Activated naive CD8-positive, alpha-beta T cell treated with anti-CD3 and anti-CD28 coated beads, Interleukin-2, amount 50 U/mL, for 24 hours (primary cell): Measurements from ENCODE around the gene SLC26A11.

Experiments
- ATAC-seq: fragments of 150-1000 bp; cut with Tn5 transposase; one replicate; pipeline ENCODE4 v1.10.0; 2021
- DNase-seq: peaks from one replicate; pipeline ENCODE4 v3.0.0; 2021
- H3K27ac Mint-ChIP-seq: one replicate; pipeline ENCODE4 v1.8.0; 2021; ENCODE audit warnings: mild to moderate bottlenecking, mixed read lengths
- H3K27me3 Mint-ChIP-seq: one replicate; pipeline ENCODE4 v1.8.0; 2021; ENCODE audit warnings: mixed read lengths
- H3K36me3 Mint-ChIP-seq: one replicate; pipeline ENCODE4 v1.8.0; 2021; ENCODE audit warnings: low read depth, mixed read lengths
- H3K4me1 Mint-ChIP-seq: one replicate; pipeline ENCODE4 v1.8.0; 2021; ENCODE audit warnings: mixed read lengths
- H3K4me3 Mint-ChIP-seq: one replicate; pipeline ENCODE4 v1.8.0; 2021; ENCODE audit warnings: mild to moderate bottlenecking, moderate library complexity, mixed read lengths
- H3K9me3 Mint-ChIP-seq: one replicate; pipeline ENCODE4 v1.8.0; 2021; ENCODE audit warnings: mixed read lengths

SLC26A11 gene

GRCh38 chr17:80219013-80219762 is 1.0 kb upstream of the SLC26A11 start:
- Mint-ChIP-seq H3K4me3 (peak overlapping the region; percentile 84), H3K27me3 (peaks cover 3% of the 10 kb centered on the region), H3K36me3 (peaks cover 11% of the 10 kb centered on the region), H3K27ac (peak overlapping the region; percentile 89), H3K4me1 (peaks cover 31% of the 10 kb centered on the region), H3K9me3 (no peaks in the 10 kb centered on the region)
- ATAC-seq = peak; percentile 89
- peak; percentile 94 for DNase-seq

GRCh38 chr17:80219763-80220053 is 519 bp upstream of the SLC26A11 start:
- peak overlapping the region; percentile 89 for H3K27ac Mint-ChIP-seq
- peak overlapping the region; percentile 84 for H3K4me3 Mint-ChIP-seq
- peaks cover 11% of the 10 kb centered on the region for H3K36me3 Mint-ChIP-seq
- H3K27me3 Mint-ChIP-seq = peaks cover 3% of the 10 kb centered on the region
- no peak for DNase-seq
- peaks cover 33% of the 10 kb centered on the region for H3K4me1 Mint-ChIP-seq
- H3K9me3 Mint-ChIP-seq = no peaks in the 10 kb centered on the region
- ATAC-seq = peak; percentile 13

GRCh38 chr17:80220736-80221215 is 549 bp downstream of the SLC26A11 start:
- no peak for DNase-seq
- Mint-ChIP-seq H3K4me3 (peak overlapping the region; percentile 74), H3K27ac (no peak overlapping the region), H3K27me3 (peaks cover 3% of the 10 kb centered on the region), H3K36me3 (peaks cover 9% of the 10 kb centered on the region), H3K4me1 (peaks cover 33% of the 10 kb centered on the region), H3K9me3 (no peaks in the 10 kb centered on the region)
- ATAC-seq = no peak

GRCh38 chr17:80221351-80222105 is 1.3 kb downstream of the SLC26A11 start:
- H3K27ac Mint-ChIP-seq = no peak overlapping the region
- H3K36me3 Mint-ChIP-seq = peaks cover 6% of the 10 kb centered on the region
- H3K9me3 Mint-ChIP-seq = no peaks in the 10 kb centered on the region
- ATAC-seq (no peak), DNase-seq (no peak)
- peak overlapping the region; percentile 74 for H3K4me3 Mint-ChIP-seq
- H3K27me3 Mint-ChIP-seq = peaks cover 3% of the 10 kb centered on the region
- H3K4me1 Mint-ChIP-seq = peaks cover 30% of the 10 kb centered on the region

GRCh38 chr17:80222376-80223141 is 2.3 kb downstream of the SLC26A11 start:
- H3K9me3 Mint-ChIP-seq = no peaks in the 10 kb centered on the region
- ATAC-seq (no peak), DNase-seq (no peak)
- H3K27me3 Mint-ChIP-seq = peaks cover 3% of the 10 kb centered on the region
- peaks cover 2% of the 10 kb centered on the region for H3K36me3 Mint-ChIP-seq
- H3K4me1 Mint-ChIP-seq = peaks cover 28% of the 10 kb centered on the region
- H3K27ac Mint-ChIP-seq = no peak overlapping the region
- H3K4me3 Mint-ChIP-seq = no peak overlapping the region

- Mint-ChIP-seq H3K36me3 (no peaks in the 10 kb centered on the region), H3K4me1 (peaks cover 25% of the 10 kb centered on the region), H3K27me3 (peaks cover 3% of the 10 kb centered on the region), H3K27ac (no peak overlapping the region), H3K4me3 (no peak overlapping the region), H3K9me3 (no peaks in the 10 kb centered on the region)
- ATAC-seq = no peak
- no peak for DNase-seq
Measured at GRCh38 chr17:80223142-80223815, 3.1 kb downstream of the SLC26A11 start.

GRCh38 chr17:80223838-80224497 is 3.7 kb downstream of the SLC26A11 start:
- ATAC-seq = no peak
- Mint-ChIP-seq H3K36me3 (no peaks in the 10 kb centered on the region), H3K4me1 (peaks cover 18% of the 10 kb centered on the region), H3K9me3 (no peaks in the 10 kb centered on the region), H3K4me3 (no peak overlapping the region), H3K27me3 (peaks cover 3% of the 10 kb centered on the region), H3K27ac (peak overlapping the region; percentile 59)
- no peak for DNase-seq

DNA sequence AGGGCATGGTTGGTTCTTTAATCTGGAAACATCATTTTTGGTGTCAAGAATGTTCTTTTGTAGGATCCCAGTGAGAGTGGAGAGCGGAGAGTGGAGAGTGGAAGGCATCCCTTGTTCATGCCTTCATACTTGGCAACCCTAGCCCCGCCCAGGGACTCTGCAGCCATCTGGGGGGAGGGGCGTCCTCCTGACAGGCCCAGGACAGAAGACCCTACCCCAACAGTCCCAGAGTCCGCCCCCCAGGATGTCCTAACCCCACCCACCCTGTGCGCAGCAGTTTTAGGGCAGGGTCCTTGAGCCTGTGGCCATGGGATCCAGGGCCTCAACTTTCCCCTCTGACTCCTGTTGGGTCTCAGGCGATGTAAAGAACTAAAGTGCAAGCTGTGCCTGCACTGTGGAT is 4.5 kb downstream of the SLC26A11 start:
- Mint-ChIP-seq H3K9me3 (no peaks in the 10 kb centered on the region), H3K4me3 (no peak overlapping the region), H3K27me3 (peaks cover 3% of the 10 kb centered on the region), H3K36me3 (no peaks in the 10 kb centered on the region), H3K4me1 (peaks cover 11% of the 10 kb centered on the region), H3K27ac (no peak overlapping the region)
- no peak for DNase-seq
- ATAC-seq = no peak

GRCh38 chr17:80225230-80225629 is 5.0 kb downstream of the SLC26A11 start:
- Mint-ChIP-seq H3K36me3 (no peaks in the 10 kb centered on the region), H3K27ac (no peak overlapping the region), H3K4me1 (peaks cover 9% of the 10 kb centered on the region), H3K9me3 (no peaks in the 10 kb centered on the region), H3K27me3 (peaks cover 3% of the 10 kb centered on the region), H3K4me3 (no peak overlapping the region)
- ATAC-seq = no peak
- DNase-seq = no peak

DNA sequence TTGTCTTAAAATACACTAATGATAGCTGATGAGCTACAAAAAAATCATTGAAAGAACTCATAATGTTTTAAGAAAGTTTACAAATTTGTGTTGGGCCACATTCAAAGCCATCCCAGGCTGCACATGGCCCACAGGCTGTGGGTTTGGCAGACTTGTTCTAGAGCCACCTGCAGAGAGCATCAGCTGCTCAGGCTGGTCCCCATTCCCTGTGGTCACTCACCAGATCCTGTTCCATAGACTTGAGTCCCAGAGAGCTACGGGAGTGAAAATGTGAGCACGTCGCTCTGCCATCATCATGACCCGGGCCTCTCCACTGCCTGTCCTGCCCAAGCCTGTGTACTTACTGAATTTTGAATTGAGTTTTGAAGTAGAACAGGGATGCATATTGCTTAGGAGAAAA is 6.9 kb downstream of the SLC26A11 start:
- H3K27me3 Mint-ChIP-seq = peaks cover 3% of the 10 kb centered on the region
- DNase-seq = no peak
- H3K27ac Mint-ChIP-seq = no peak overlapping the region
- no peak overlapping the region for H3K4me3 Mint-ChIP-seq
- ATAC-seq = no peak
- peaks cover 12% of the 10 kb centered on the region for H3K36me3 Mint-ChIP-seq
- peaks cover 6% of the 10 kb centered on the region for H3K9me3 Mint-ChIP-seq
- H3K4me1 Mint-ChIP-seq = peaks cover 7% of the 10 kb centered on the region

GRCh38 chr17:80227666-80228065 is 7.4 kb downstream of the SLC26A11 start:
- no peak for DNase-seq
- Mint-ChIP-seq H3K27ac (no peak overlapping the region), H3K4me1 (peaks cover 7% of the 10 kb centered on the region), H3K36me3 (peaks cover 16% of the 10 kb centered on the region), H3K27me3 (peaks cover 3% of the 10 kb centered on the region), H3K4me3 (no peak overlapping the region), H3K9me3 (peaks cover 9% of the 10 kb centered on the region)
- no peak for ATAC-seq

DNA sequence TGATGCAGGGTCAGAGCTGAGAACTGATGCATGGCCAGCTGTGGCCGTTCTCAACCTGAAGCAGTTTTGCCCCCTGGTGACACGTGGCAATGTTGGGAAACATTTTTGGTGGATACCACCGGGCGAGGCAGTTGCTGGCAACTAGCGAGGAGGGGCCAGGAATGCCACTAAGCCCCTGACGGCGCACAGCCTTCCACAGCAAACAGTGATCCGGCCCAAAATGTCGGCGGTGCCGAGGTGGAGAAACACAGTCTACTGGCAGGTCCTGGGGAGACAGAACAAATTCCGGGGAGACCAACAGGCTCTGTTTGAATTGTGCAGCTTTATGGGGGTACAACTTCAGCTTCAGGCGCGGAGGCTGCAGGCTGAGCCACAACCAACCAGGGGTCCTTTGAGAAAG is 8.2 kb downstream of the SLC26A11 start:
- peaks cover 7% of the 10 kb centered on the region for H3K4me1 Mint-ChIP-seq
- DNase-seq = no peak
- H3K27ac Mint-ChIP-seq = no peak overlapping the region
- no peak overlapping the region for H3K4me3 Mint-ChIP-seq
- peaks cover 22% of the 10 kb centered on the region for H3K36me3 Mint-ChIP-seq
- no peak for ATAC-seq
- H3K27me3 Mint-ChIP-seq = peaks cover 3% of the 10 kb centered on the region
- H3K9me3 Mint-ChIP-seq = peaks cover 14% of the 10 kb centered on the region

DNA sequence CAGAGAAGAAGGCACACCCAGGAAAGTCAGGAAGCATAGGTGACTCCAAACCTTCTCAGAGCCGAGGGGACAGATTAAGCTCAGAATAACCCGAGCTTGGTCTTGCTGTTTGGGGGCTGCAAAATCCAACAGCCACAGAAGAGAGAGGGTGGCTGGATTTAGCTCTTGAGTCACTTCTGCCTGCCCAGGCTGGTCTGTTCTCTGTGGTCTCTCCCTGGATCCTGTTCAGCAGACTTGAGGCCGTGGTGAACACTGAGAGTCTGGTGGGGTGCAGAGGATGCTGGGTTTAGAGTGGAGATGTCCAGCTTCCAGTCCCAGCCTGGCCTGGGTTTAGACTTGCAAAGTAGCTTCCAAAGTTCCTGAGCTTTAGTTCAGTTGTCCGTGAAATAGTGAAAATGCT is 8.8 kb downstream of the SLC26A11 start:
- H3K4me1 Mint-ChIP-seq = peaks cover 3% of the 10 kb centered on the region
- H3K9me3 Mint-ChIP-seq = peaks cover 17% of the 10 kb centered on the region
- no peak overlapping the region for H3K4me3 Mint-ChIP-seq
- H3K27me3 Mint-ChIP-seq = peaks cover 1% of the 10 kb centered on the region
- ATAC-seq (no peak), DNase-seq (no peak)
- no peak overlapping the region for H3K27ac Mint-ChIP-seq
- H3K36me3 Mint-ChIP-seq = peaks cover 26% of the 10 kb centered on the region

GRCh38 chr17:80232438-80232837 is 12.2 kb downstream of the SLC26A11 start:
- Mint-ChIP-seq H3K4me1 (no peaks in the 10 kb centered on the region), H3K27ac (no peak overlapping the region), H3K4me3 (no peak overlapping the region), H3K27me3 (no peaks in the 10 kb centered on the region), H3K36me3 (peaks cover 33% of the 10 kb centered on the region), H3K9me3 (peaks cover 22% of the 10 kb centered on the region)
- DNase-seq (no peak), ATAC-seq (no peak)
